GM11168 (cell line): ENCODE data around the gene OR51B5.
"Not testable (repeated sequence)": the region's sequence is repeated elsewhere in the genome, so short reads cannot be mapped to it uniquely, and the experiment has no call there.

Experiments
- in situ Hi-C: fragments of 300-500 bp; cut with MboI; formaldehyde crosslinking; loops from one replicate; pipeline ENCODE4 v1.12.0; 2022; ENCODE audit warnings: low sequenced_read_pairs; ENCODE audit not compliant: unreplicated experiment

OR51B5 gene

GRCh38 chr11:5336331-5336730 lies 7.0 kb downstream of the OR51B5 start:
- in situ Hi-C loops = no loop called here

- in situ Hi-C loops = no loop called here
Observed at GRCh38 chr11:5335170-5335569, 8.2 kb downstream of the OR51B5 start.

DNA sequence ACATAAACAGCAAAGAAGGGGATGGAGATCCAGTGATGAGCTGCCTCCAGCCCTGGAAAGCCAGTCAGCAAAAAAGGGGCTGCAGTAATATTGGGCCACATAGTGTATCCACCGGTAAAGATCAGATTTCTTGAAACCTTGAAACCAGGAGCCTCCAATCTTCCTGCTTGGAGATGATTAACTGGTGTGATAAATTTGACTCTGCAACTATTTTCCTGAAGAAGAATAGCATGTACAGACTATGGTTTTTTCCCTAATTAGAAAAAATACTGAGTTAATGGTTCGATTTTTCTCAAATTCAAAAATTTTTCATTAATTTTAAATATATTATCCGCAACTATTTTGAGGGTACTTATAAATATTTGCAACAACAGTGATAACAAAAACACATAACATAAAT lies 19.1 kb downstream of the OR51B5 start, which contains the start of gene OR51B2:
OR51B2 (minus strand) TSS at position 101 of the 400 bp plus-strand sequence; CDS start at position 101, 0 bp downstream.
- in situ Hi-C loops = no loop called here

DNA sequence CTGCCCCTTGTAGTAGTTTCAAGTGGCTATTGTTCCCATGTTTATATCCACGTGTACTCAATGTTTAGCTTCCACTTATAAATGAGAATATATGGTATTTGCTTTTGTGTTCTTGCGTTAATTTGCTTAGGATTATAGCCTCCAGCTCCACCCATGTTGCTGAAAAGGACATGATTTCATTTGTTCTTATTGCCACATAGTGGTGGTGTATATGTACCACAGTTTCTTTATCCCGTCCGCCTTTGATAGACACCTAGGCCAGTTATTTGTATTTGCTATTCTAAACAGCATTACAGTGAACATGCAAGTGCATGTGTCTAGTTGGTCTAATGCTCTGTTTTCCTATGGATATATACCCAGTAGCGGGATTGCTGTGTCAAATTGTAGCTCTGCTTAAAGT lies 26.0 kb downstream of the OR51B5 start:
- in situ Hi-C loops = no loop called here

DNA sequence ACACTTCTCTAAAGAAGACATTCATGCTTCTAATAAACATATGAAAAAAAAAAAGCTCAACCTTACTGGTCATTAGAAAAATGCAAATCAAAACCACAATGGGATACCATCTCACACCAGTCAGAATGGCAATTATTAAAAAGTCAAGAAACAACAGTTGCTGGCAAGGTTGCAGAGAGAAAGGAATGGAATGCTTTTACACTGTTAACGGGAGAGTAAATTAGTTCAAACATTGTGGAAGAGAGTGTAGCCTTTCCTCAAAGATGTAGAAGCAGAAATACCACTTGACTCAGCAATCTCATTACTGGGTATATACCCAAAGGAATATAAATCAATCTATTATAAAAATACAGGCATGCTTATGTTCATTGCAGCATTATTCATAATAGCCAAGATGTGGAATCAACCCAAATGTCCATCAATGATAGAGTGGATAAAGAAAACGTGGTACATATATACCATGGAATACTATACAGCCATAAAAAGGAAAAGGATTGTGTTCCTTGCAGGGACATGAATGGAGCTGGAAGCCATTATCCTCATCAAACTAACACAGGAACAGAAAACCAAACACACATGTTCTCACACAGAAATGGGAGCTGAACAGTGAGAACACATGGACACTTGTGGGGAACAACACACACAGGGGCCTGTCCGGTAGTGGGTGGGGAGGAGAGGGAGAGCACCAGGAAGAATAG lies 29.8 kb downstream of the OR51B5 start:
- in situ Hi-C loops = not testable (repeated sequence)

DNA sequence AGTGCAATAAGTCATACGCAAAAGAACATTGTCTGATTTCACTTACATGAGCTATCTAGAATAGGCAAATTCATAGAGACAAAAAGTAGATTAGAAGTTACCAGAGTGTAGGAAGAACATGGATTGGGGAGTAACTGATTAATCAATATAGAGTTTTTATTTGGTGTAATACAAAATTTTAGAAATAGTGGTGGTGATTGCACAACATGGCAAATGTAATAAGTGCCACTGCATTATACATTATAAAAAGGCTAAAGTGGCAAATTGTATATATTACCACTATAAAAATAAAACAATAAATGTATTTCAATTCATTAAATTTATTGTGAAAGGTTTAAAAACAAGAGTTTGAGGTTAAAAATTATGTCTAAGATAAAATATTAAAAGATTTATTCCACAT lies 32.9 kb downstream of the OR51B5 start:
- in situ Hi-C loops = no loop called here

GRCh38 chr11:5307256-5308019 lies 35.9 kb downstream of the OR51B5 start:
- in situ Hi-C loops = no loop called here

GRCh38 chr11:5304046-5304445 lies 39.3 kb downstream of the OR51B5 start:
- in situ Hi-C loops = no loop called here

DNA sequence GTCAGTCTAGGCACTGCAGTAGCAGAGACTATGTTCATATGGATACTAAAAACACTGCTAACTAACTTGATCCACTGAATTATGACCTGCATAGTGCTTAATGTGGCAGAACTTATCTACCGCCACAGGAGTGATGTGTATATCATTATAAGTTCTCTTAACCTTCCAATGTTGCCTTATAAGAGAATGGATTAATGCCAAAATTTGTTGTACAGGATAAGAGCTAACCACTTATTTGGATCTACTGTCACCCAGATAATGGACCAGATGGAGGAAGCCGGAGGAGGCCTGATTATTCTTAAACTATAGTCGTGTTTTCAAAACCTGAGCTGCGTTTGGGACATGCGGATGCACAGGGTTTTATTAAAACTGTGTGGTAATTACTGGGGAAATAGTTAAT lies 39.7 kb downstream of the OR51B5 start:
- in situ Hi-C loops = no loop called here

GRCh38 chr11:5301846-5302245 lies 41.5 kb downstream of the OR51B5 start, which contains the start of gene OR51B4:
TSS of gene OR51B4 (minus strand) at chr11:5301946. CDS start at chr11:5301946, 0 bp downstream.
- in situ Hi-C loops = no loop called here

DNA sequence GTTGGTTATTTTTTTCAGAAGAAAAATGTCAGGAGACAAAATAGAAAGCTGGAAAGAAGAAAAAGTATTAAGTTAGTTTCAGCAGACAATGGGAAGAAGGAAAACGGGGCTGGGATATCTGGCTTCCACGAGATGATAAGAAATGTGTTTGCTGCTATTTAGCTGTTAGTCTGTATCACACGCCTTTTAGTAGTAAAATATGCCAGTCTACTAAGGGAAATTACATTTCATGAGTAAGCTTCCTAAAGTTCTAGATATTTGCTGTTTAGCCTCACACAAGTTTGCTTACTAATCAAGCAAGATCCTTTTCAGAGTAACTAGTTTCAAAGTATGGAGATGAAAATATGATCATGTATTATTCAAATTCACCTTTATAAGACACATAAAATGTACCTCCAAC lies 43.1 kb downstream of the OR51B5 start:
- in situ Hi-C loops = no loop called here

DNA sequence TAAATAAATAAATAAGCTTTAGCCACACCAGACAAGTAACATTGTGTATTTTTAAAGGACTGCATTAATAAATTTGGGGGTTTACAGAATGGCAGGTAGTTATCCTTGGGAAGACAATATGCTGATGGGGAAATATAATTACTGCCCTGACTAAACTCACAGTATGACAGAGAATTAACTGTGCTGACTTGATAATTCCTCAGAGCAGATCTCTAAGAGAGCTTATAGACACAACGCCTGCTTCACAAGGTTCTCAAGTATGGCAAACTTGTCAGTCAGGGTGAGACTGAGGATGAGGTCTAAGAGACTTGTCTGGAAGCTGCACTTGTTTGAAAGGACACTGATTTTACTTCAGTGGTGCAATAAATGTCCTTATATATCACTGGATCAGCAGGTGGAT lies 44.9 kb downstream of the OR51B5 start:
- in situ Hi-C loops = no loop called here

DNA sequence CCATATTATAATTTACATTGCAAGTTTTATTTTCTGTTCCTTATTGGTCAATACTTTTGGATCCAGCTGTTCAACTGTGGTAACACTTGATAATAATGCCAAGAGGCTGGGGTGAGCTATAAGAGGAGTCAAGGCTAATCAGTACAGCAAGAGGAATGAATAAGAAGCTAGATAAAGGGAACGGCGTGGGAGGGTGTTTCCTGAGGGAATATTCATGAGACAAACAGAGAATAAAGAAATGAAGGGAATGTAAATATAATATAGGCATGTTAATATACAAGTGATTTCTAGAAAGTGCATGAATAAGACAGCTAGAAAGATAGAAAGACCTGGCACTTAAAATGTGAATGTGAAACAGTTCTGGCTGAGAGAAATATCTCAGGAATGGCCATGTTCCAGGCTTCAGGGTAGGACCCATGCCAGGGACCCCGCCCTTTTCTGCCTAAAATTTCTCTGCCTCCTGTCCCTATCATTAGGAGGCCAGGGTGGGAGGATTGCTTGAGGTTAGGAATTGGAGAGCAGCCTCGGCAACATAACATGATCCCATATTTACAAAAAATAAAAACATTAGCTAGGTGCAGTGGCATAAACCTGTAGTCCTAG lies 45.5 kb downstream of the OR51B5 start:
- in situ Hi-C loops = no loop called here

DNA sequence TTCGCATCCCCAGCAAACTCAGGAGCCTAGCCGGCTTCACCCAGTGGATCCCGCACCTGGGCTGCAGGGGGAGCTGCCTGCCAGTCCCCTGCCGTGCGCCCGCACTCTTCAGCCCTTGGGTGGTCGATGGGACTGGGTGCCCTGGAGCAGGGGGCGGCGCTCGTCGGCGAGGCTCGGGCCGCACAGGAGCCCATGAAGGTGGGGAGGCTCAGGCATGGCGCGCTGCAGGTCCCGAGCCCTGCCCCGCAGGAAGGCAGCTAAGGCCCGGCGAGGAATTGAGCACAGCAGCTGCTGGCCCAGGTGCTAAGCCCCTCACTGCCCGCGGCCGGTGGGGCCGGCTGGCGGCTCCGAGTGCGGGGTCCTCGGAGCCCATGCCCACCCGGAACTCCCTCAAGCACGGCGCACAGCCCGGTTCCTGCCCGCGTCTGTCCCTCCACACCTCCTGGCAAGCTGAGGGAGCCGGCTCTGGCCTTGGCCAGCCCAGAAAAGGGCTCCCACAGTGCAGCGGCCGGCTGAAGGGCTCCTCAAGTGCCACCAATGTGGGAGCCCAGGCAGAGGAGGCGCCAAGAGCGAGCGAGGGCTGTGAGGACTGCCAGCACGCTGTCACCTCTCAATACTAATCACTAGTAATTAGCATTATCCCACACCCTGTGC lies 48.9 kb downstream of the OR51B5 start:
- in situ Hi-C loops = not testable (repeated sequence)

- in situ Hi-C loops = no loop called here
Observed at GRCh38 chr11:5293028-5293427, 50.3 kb downstream of the OR51B5 start.
